Nephron progenitor cell (in vitro differentiated cells): ENCODE measurements around the gene SLC41A1.

Source experiments
- DNase-seq: peaks from one replicate; pipeline ENCODE4 v3.0.0; 2021
- H3K27ac Mint-ChIP-seq: 2 replicates; pipeline ENCODE4 v1.8.0; 2021; ENCODE audit warnings: mild to moderate bottlenecking, moderate library complexity, mixed read lengths
- H3K27me3 Mint-ChIP-seq: 2 replicates; pipeline ENCODE4 v1.8.0; 2021; ENCODE audit warnings: mild to moderate bottlenecking, low read depth, mixed read lengths; ENCODE audit not compliant: poor library complexity
- H3K36me3 Mint-ChIP-seq: 2 replicates; pipeline ENCODE4 v1.8.0; 2021; ENCODE audit warnings: low read depth, mixed read lengths
- H3K4me1 Mint-ChIP-seq: 2 replicates; pipeline ENCODE4 v1.8.0; 2021; ENCODE audit warnings: mixed read lengths
- H3K4me3 Mint-ChIP-seq: 2 replicates; pipeline ENCODE4 v1.8.0; 2021; ENCODE audit warnings: mild to moderate bottlenecking, moderate library complexity, mixed read lengths
- H3K9me3 Mint-ChIP-seq: 2 replicates; pipeline ENCODE4 v1.8.0; 2021; ENCODE audit warnings: mild to moderate bottlenecking, moderate library complexity, mixed read lengths
- TF ChIP-seq, protein P1 (sequence below): fragments of 200-600 bp; sonication (generic); IDR thresholded peaks from 2 replicates; pipeline ENCODE4 v1.5.0; 2021; ENCODE audit warnings: antibody characterized with exemption

The SLC41A1 gene

DNA sequence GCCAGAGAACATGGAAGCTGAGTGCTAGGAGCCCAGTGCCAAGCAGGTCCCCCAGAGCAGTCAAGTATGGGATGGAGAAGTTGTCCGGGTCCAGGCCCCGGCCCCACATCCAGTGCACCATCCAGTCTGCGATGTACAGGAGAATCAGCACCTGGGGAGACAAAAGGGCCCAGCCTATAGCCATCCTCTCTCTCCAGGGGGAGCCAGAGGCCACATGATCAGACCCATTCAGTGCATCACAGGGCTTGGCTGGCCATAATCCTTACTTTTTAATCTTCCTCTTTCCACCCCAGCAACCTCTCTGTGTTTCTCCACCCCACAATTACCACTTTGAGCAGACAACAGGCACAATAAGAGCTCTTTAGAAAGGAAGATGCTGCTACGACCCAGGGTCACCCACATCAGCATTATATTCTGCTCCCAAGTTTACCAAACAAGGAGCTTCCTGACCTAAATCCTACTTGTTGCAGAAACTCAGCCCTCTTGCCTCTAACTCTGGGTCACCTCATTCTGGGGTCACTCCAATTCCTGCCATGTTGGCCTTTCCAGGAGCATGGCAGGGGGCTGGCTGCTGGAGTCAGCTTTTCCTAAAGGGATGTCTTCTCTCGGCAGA, 21.3 kb downstream of the SLC41A1 start:
- no peak overlapping the region for H3K27ac Mint-ChIP-seq
- no peaks in the 10 kb centered on the region for H3K9me3 Mint-ChIP-seq
- no peak overlapping the region for H3K4me3 Mint-ChIP-seq
- TF ChIP-seq, protein P1, sequence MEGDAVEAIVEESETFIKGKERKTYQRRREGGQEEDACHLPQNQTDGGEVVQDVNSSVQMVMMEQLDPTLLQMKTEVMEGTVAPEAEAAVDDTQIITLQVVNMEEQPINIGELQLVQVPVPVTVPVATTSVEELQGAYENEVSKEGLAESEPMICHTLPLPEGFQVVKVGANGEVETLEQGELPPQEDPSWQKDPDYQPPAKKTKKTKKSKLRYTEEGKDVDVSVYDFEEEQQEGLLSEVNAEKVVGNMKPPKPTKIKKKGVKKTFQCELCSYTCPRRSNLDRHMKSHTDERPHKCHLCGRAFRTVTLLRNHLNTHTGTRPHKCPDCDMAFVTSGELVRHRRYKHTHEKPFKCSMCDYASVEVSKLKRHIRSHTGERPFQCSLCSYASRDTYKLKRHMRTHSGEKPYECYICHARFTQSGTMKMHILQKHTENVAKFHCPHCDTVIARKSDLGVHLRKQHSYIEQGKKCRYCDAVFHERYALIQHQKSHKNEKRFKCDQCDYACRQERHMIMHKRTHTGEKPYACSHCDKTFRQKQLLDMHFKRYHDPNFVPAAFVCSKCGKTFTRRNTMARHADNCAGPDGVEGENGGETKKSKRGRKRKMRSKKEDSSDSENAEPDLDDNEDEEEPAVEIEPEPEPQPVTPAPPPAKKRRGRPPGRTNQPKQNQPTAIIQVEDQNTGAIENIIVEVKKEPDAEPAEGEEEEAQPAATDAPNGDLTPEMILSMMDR: peak; percentile 71
- H3K36me3 Mint-ChIP-seq: peaks cover 30% of the 10 kb centered on the region
- peak; percentile 58 for DNase-seq
- peaks cover 9% of the 10 kb centered on the region for H3K4me1 Mint-ChIP-seq
- no peaks in the 10 kb centered on the region for H3K27me3 Mint-ChIP-seq

DNA sequence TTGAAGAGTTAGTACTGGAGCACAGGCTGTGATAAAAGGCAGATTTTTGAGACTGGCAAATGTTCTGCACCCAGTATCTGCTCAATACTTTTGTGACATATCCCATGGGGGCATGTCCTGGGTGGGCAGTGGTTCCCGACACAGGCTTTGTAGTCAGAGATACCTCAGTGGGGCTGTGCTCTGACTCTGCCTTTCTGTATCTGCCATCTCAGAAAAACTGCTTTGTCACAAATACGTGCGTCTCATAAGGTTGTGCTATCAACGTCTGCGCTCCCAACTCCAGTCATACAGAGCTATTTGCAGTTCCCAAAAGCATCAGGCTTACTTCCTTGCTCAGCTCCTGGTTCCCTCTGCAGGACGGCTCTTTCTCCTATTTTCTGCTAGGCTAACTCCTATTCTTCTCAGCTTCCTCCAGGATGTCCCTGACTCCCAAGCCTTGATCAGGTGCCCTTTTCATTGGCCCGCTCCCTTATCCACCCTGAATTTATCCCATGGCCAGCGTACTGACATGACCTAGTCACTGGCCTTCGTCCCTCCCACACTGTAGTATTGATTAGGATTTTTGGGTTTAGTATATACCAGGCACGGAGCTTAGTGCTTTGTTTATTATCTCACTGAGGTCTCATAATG, 25.6 kb downstream of the SLC41A1 start:
- Mint-ChIP-seq H3K9me3 (no peaks in the 10 kb centered on the region), H3K27ac (no peak overlapping the region), H3K36me3 (peaks cover 17% of the 10 kb centered on the region), H3K4me3 (no peak overlapping the region), H3K27me3 (peaks cover 6% of the 10 kb centered on the region), H3K4me1 (peaks cover 6% of the 10 kb centered on the region)
- no peak for DNase-seq
- TF ChIP-seq, protein P1: no peak

DNA sequence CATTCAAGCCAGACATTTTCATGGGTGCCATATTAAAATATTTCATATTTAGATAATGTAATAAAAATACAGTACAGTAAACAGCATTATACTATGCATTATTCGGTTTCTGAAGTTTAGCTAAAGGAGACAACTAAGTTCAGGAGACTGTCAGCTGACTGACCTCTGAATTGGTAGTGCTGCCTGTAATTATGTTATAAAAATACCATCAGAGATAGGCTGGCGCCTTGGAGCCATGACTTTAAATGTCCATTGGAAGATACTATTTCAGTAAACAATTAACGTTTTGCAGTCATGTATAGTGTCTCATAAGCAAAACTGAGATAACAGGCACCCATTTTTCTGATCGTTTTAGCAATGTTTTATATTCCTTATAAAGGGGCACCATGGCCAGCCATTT, 26.4 kb downstream of the SLC41A1 start:
- DNase-seq: no peak
- peaks cover 6% of the 10 kb centered on the region for H3K27me3 Mint-ChIP-seq
- peaks cover 17% of the 10 kb centered on the region for H3K36me3 Mint-ChIP-seq
- no peaks in the 10 kb centered on the region for H3K9me3 Mint-ChIP-seq
- H3K4me3 Mint-ChIP-seq: no peak overlapping the region
- H3K4me1 Mint-ChIP-seq: peaks cover 6% of the 10 kb centered on the region
- TF ChIP-seq, protein P1: no peak
- no peak overlapping the region for H3K27ac Mint-ChIP-seq

DNA sequence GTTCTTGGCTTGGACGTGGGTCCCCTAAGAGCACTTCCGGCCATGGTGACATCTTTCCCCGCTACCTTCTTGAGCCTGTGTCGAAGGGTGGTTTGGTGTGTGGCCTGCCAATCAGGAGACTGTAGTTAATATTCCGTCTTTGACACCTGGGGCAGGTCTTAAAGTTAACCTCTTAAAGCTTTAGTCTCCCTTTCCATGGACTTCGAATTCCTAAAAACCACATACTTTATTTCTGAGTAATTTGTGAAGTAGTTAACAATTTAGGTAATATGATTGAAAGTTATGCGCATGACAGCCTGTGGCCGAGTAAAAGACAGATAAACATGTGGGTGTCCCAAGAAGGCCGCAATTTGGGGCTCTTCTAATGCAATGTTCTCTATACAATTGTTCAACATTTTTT, 27.6 kb downstream of the SLC41A1 start:
- peaks cover 6% of the 10 kb centered on the region for H3K4me1 Mint-ChIP-seq
- no peaks in the 10 kb centered on the region for H3K9me3 Mint-ChIP-seq
- peaks cover 13% of the 10 kb centered on the region for H3K36me3 Mint-ChIP-seq
- TF ChIP-seq, protein P1: no peak
- peaks cover 6% of the 10 kb centered on the region for H3K27me3 Mint-ChIP-seq
- DNase-seq: no peak
- H3K27ac Mint-ChIP-seq: no peak overlapping the region
- H3K4me3 Mint-ChIP-seq: no peak overlapping the region

DNA sequence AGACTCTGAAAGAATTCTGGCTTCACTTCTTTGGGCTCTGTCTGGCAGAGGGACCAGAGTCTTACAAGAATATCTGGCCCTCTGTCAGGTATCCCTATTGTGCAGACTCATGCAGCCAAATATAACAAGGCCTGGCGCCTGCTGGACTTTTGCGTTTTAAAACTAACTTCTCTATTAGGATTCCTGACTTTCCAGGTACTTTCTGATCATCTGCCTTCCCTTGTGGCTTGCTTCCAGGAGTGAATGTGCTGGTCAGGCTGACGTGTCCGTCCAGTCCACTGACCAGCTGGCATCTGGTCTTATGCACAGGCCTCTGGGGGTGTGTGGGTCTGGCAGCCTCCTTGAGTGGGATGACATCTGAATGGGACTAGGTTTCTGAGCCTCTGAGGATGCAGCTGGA, 29.1 kb downstream of the SLC41A1 start:
- TF ChIP-seq, protein P1: no peak
- Mint-ChIP-seq H3K4me1 (peaks cover 6% of the 10 kb centered on the region), H3K27me3 (peaks cover 9% of the 10 kb centered on the region), H3K9me3 (no peaks in the 10 kb centered on the region), H3K36me3 (no peaks in the 10 kb centered on the region), H3K27ac (no peak overlapping the region), H3K4me3 (no peak overlapping the region)
- DNase-seq: no peak

DNA sequence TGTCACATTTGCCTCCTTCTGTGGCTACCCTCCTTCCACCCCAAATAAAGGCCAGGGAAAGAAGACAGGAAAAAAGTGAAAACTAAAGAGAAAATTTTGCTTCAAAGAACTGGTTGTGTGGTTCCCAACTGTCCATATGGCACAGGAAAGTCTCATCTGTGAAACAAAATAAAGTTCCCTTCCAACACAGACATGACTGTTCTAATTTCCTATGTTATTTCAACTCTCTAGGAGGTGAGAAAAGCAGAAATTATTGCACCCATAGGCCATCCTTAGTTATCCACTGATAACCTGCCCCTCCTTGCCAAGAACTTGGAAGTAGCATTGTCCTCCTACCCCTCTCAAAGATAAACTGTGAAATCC, 29.6 kb downstream of the SLC41A1 start:
- Mint-ChIP-seq H3K27me3 (peaks cover 14% of the 10 kb centered on the region), H3K27ac (no peak overlapping the region), H3K4me1 (peaks cover 6% of the 10 kb centered on the region), H3K4me3 (no peak overlapping the region), H3K36me3 (no peaks in the 10 kb centered on the region), H3K9me3 (no peaks in the 10 kb centered on the region)
- no peak for DNase-seq
- TF ChIP-seq, protein P1: no peak
